ENCODE measurements around the gene SOCS2. TPM values are rescaled to one million over a fixed set of nuclear protein-coding genes. Genes with fewer than 3 reads are reported as not detected.
"Not testable (repeated sequence)": the region's sequence is repeated elsewhere in the genome, so short reads cannot be mapped to it uniquely, and the experiment has no call there.

The SOCS2 gene
- 6.0 TPM for total RNA-seq
- long read RNA-seq, transcript SOCS2-202 (3 exons, 1,065 nt): major isoform, 7 of 15 reads
- long read RNA-seq, partial matches to known transcripts: 0 of 15 reads
- long read RNA-seq, other reads (novel, unspliced or antisense): 3 of 15 reads

GRCh38 chr12:93571925-93572711 is at the start of gene SOCS2:
Gene SOCS2, plus strand, starts transcription at chr12:93572675. Its CDS starts 223 bp downstream, at chr12:93572898.
- DNase-seq: peak; percentile 57
- intact Hi-C loops (cut with DNase I): loop anchor here (2.0 to 10.0 kb wide), 4 partner anchors 105 to 325 kb away; partner anchors contain the start of gene CRADD
- no peak for ATAC-seq (ENCODE audit: poor library complexity)

GRCh38 chr12:93524386-93525133 is 47.9 kb upstream of the SOCS2 start:
- no peak for DNase-seq
- intact Hi-C loops (cut with DNase I): no loop called here
- no peak for ATAC-seq (ENCODE audit: poor library complexity)

GRCh38 chr12:93526786-93527428 is 45.6 kb upstream of the SOCS2 start:
- no peak for DNase-seq
- intact Hi-C loops (cut with DNase I): no loop called here
- ATAC-seq (ENCODE audit: poor library complexity): no peak

GRCh38 chr12:93530358-93530757 is 42.1 kb upstream of the SOCS2 start:
- intact Hi-C loops (cut with DNase I): no loop called here

GRCh38 chr12:93533310-93533709 is 39.2 kb upstream of the SOCS2 start:
- intact Hi-C loops (cut with DNase I): no loop called here
- ATAC-seq (ENCODE audit: poor library complexity): no peak
- no peak for DNase-seq

More at GRCh38 chr12:93530358-93530757, 42.1 kb upstream of the SOCS2 start:
- ATAC-seq (ENCODE audit: poor library complexity): no peak
- DNase-seq: no peak

- ATAC-seq (ENCODE audit: poor library complexity): peak; percentile 18
- intact Hi-C loops (cut with DNase I): no loop called here
- DNase-seq: no peak
Measured at GRCh38 chr12:93536111-93536765, 36.2 kb upstream of the SOCS2 start.

GRCh38 chr12:93536766-93537488 is 35.5 kb upstream of the SOCS2 start:
- DNase-seq: no peak
- intact Hi-C loops (cut with DNase I): no loop called here
- ATAC-seq (ENCODE audit: poor library complexity): peak; percentile 92

GRCh38 chr12:93537769-93538168 is 34.7 kb upstream of the SOCS2 start:
- ATAC-seq (ENCODE audit: poor library complexity) (no peak), DNase-seq (no peak)
- intact Hi-C loops (cut with DNase I): no loop called here

GRCh38 chr12:93539821-93540220 is 32.7 kb upstream of the SOCS2 start:
- intact Hi-C loops (cut with DNase I): no loop called here
- DNase-seq (no peak), ATAC-seq (ENCODE audit: poor library complexity) (no peak)

GRCh38 chr12:93540466-93540865 is 32.0 kb upstream of the SOCS2 start:
- DNase-seq (no peak), ATAC-seq (ENCODE audit: poor library complexity) (no peak)
- intact Hi-C loops (cut with DNase I): no loop called here

GRCh38 chr12:93541578-93542225 is 30.8 kb upstream of the SOCS2 start:
- ATAC-seq (ENCODE audit: poor library complexity) (no peak), DNase-seq (no peak)
- intact Hi-C loops (cut with DNase I): no loop called here

GRCh38 chr12:93547778-93548177 is 24.7 kb upstream of the SOCS2 start:
- ATAC-seq (ENCODE audit: poor library complexity): no peak
- DNase-seq: no peak
- intact Hi-C loops (cut with DNase I): no loop called here

GRCh38 chr12:93549174-93549573 is 23.3 kb upstream of the SOCS2 start:
- ATAC-seq (ENCODE audit: poor library complexity) (no peak), DNase-seq (no peak)
- intact Hi-C loops (cut with DNase I): no loop called here

GRCh38 chr12:93550748-93551611 is 21.5 kb upstream of the SOCS2 start:
- ATAC-seq (ENCODE audit: poor library complexity) (no peak), DNase-seq (no peak)
- intact Hi-C loops (cut with DNase I): no loop called here

- DNase-seq (no peak), ATAC-seq (ENCODE audit: poor library complexity) (no peak)
- intact Hi-C loops (cut with DNase I): no loop called here
Measured at GRCh38 chr12:93552427-93552826, 20.0 kb upstream of the SOCS2 start.

GRCh38 chr12:93557879-93558278 is 14.6 kb upstream of the SOCS2 start:
- DNase-seq; intact Hi-C loops (cut with DNase I); ATAC-seq (ENCODE audit: poor library complexity): not testable (repeated sequence)

- ATAC-seq (ENCODE audit: poor library complexity); DNase-seq; intact Hi-C loops (cut with DNase I): not testable (repeated sequence)
Measured at GRCh38 chr12:93558685-93559084, 13.8 kb upstream of the SOCS2 start.
